GM21576 (cell line): ENCODE results near the gene CCDC122.
"Not testable (repeated sequence)": the region's sequence is repeated elsewhere in the genome, so short reads cannot be mapped to it uniquely, and the experiment has no call there.

Experiments used
- ATAC-seq: cut with Tn5 transposase; IDR thresholded peaks from one replicate; pipeline ENCODE4 v1.9.1; 2021; ENCODE audit warnings: mild to moderate bottlenecking, moderate library complexity; ENCODE audit not compliant: unreplicated experiment

CCDC122 gene

DNA sequence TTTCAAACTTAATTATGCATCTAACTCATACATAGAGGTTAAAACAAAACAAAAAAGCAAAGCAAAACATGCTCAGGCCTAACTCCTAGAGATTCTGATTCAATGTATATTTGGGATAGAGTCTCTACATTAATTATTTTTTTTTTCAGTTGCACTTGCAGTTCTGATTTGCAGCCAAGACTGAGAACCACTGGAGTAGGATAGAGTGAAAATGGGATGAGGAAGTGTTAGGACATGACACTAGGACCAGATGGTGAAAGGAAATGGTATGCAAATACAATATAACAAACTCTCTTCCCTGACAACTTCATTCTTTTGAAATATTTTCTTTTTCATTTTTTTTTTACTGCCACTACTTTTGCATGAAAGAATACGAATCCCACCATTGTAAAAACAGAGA is 1.8 kb downstream of the CCDC122 start:
- ATAC-seq = no peak

DNA sequence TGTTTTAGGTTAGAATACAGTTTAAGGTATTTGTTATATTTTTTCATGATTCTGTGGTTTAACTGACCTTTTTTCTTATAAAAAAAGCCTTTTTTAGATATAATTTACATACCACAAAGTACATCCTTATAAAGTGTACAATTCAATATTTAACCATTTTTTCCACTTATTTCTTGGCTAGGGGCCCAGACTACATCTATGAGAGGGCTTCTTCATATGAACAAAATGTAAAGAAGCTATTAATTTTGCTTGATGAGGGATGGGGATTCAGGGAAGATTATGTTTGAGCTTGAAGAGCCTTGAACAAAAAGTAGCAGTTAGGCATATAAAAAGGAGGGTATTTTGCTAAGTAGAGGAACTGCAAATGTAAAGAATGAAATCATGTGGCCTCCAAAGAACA is 2.2 kb downstream of the CCDC122 start:
- no peak for ATAC-seq

DNA sequence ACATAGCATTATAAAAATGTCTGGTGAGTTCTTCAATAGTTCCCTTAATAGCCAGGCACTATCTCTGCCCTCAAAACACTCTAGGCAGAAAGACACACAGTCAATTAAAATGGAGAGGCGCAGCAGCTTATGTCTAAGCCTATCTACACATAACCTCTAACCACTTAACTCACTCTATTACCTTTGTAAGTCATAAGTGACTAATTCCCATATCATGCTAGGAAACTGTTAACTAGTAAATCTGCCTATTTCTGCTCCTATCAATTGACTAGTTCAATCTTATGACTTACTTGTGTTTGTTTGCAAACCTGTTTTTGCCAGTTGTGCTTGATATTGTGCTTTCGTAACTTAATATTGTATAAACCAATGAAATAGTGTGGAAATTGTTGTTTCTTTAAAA is 3.2 kb downstream of the CCDC122 start:
- ATAC-seq = no peak

DNA sequence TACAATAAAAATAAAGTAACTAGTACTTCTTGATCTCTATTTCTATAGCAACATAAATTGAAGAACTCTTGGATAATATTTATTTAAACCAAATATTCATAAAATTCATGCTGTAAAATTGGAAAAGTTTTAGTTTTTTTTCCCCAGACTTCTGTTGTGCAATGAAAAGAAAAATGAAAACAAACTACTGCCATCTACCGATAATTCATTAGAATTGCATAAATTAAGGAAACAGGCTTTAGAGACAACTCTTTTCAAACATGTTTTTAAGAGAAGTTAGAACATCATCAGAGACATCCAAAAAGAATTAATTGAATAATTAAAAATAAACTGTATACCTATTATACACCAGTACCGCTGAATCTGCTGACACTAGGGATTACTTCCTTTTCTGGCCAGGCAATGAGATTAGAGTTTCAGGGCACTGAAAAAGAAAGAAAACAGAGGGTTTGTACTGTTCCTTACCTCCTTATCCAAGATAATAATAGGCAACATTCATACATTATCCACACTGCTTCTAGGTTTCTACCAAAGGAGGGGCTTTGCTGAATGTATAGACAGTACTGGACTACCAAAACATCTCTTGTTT is 4.9 kb downstream of the CCDC122 start:
- no peak for ATAC-seq

DNA sequence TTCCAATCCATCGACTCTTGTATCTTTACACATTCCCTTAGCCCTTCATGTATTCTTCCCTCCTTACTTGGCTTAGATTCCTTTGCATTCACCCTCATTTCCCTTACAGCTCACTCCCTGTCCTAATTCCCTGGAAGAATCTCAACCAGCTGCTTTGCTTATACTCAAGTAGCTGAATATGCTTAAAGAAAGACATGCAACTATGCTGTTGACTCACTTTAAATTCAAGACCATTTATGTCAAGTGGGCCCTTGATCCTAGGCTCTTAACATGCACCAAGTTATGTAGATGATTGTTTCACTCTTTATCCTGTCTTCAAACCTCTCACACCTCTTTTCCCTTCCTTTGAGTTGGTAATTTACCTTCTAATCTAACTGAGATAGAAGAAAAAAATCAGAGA is 7.4 kb downstream of the CCDC122 start:
- ATAC-seq = no peak

DNA sequence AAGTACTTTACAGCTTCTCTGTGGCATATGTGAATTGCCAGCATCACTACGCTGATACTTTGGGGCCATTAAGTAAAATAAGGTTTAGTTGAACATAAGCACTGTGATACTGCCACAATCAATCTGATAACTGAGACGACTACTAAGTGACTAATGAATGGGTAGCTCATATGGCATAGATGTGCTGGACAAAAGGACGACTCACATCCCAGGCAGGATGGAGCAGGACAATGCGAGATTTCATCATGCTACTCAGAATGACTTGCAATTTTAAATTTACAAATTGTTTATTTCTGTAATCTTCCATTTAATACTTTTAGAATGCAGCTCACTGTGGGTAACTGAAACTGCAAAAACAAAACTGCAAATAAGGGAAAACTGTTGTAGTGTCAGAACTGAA is 13.6 kb downstream of the CCDC122 start:
- ATAC-seq = no peak

DNA sequence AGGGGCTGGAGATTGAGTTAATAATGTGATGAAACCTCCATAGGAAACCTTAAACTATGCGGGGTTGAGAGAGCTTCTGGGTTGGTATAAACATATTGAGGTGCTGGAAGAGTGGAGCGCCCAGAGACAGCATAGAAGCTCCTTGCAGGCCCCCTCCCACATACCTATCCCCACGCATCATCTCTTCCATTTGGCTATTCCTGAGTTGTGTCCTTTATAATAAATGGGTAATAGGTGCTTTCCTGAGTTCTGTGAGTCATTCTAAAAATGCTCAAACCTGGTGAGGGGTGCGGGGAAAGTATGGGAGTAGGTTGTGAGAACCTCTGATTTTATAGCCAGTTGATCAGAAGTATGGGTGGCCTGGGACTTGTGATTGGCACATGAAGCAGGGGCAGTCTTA is 14.6 kb downstream of the CCDC122 start:
- ATAC-seq = no peak

DNA sequence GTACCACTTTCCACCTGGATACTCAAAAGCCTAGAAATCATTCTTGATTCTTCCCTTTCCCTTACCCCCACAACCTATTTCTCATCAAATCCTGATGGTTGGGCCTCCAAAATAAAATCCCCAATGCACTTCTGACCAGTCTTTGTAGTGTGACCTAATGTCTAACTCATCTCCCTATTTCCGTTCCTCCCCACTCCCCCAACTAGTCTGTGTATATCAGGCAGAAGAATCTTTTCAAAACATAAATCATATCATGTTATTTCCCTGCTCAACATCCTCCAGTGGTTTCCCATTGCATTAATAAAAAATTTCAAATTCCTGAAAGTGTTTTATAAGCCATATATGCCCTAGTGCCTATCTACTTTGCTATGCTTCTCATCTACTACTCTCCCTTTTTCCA is 17.7 kb downstream of the CCDC122 start:
- no peak for ATAC-seq

DNA sequence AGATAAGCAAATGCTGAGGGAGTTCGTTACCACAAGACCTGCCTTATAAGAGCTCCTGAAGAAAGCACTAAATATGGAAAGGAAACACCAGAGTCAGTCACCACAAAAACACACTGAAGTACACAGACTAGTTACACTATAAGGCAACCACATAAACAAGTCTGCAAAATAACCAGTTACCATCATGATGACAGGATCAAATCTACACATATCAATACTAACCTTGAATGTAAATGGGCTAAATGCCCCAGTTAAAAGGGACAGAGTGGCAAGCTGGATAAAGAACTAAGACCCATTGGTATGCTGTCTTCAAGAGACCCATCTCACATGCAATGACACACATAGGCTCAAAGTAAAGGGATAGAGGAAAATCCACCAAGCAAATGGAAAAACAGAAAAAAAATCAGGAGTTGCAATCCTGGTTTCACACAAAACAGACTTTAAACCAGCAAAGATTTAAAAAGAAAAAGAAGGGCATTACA is 26.6 kb downstream of the CCDC122 start:
- no peak for ATAC-seq

DNA sequence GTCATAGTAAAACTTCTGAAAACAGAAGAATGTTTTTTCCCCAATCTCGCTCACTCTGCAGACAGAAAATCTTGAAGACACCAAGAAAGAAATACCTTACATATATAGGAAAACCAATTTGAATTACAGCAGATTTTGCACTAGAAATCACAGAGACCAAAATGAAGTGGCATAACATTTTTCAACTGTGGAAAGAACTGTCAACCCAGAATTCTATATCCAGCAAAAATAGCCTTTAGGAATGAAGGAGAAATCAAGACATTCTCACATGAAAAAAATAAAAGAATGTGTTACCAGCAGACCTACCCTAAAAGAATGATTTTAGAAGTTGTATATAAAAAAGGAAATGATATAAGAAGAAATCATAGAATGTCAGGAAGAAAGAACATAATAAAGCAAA is 28.7 kb downstream of the CCDC122 start:
- ATAC-seq = no peak

DNA sequence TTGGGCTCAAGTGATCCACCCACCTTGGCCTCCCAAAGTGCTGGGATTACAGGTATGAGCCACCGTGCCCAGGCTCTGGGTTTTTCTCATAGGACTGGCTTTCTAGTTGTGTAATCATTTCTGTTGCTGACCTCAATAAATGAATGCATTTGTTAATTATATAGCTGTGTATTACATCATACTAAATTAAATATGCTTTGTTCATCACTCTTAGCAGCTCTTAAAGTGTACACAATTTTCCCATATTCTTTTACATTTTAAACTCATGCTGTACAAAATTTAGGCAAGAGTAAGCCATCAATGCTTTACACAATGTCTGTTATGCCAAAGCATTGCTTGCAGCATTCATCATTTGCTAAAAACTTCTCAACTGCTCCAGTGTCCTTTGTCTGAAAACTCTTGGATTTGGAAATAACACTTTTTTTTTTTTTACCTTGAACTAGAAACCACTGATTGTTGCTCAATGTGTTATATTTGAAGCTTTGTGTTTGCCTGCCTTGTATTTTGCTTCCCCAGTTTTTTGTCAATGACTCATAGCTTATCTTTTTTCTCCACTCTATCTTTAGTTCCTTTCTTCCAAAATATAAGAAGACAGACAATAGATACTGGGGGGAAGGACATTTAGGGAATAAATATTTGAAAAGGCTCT is 31.4 kb downstream of the CCDC122 start:
- ATAC-seq = no peak

DNA sequence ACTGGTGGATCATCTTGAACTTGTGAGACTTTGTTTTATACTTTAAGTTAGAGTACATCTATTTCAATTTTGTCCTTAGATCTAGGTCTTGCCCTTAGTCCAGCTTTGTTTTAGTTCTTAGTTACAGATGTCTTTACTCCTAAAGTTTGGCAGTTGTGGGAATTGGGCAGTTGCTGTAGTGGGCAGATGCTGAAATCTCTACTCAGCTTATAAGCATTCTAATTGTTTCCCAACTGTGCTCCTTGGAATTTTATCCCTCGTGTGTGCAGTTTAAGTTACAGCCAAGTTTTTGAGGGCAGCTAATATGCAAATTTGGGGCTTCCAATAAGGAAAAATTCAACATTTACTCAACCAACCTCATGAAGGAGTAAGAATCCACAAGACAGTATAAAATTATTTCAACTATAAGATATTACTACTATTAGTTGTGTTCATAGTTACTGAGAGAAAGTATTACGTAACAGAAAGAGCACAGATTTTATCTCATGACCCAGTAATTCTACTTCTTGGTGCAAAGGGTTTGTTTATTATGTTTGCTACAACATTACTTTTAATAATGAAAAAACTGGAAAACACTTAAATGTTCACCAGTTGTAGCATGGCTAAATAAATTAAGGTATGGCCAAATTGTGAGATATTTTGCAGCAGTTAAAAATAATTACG is 32.9 kb downstream of the CCDC122 start:
- ATAC-seq = no peak

DNA sequence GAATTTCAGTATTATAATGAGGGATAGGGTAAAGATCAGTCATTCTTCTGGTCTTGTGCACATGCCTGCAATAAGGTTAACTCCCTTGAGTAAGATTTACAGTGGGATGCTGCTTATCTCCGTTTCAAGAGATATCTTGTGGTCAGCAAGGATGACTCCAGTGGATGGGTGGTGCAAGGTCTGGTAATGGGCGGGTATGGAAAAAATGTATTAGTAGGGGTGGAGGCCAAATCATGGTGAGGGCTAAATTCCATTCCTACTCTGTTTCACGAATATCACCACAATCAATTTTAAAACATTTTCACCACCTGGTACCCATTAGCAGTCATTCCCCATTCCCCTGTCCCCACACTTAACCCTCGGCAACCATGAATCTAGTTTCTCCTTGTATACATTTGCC is 40.6 kb downstream of the CCDC122 start:
- ATAC-seq = no peak

DNA sequence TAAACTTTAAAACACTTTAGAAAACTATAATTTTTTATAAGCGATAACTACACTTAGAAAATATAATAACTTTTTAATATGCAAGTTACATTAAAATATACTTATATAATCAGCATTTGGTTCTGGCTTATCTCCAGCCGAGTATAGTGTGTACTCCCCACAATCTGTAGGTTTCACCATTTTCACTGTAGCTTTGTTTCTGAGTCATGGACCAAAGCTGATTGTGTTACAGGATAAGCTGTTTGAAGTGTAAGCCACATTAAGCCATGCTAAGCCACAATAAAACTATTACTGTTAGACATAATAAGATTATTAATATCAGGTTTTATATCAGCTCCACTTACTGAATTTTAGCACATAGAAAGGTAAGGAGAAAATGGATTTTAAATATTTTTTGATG is 43.8 kb downstream of the CCDC122 start:
- ATAC-seq = no peak

DNA sequence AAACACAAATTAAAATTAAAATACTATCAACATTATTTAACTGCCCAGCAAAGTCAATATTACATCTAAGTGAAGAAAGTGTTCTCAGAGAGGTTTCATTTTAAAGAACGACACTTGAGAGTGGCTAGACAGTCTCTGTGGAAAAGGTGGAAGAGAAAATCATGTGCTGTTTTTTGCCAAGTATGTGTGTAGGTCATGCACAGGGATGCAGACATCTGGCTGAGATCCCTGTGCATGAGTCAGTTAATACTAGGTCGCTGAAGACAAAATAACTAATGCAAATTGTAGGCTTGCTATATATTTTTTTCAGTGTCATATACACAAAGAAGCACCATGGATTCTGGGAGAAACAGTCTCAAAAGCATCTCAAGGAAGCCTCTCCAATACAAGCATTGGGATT is 48.5 kb downstream of the CCDC122 start:
- ATAC-seq = no peak

DNA sequence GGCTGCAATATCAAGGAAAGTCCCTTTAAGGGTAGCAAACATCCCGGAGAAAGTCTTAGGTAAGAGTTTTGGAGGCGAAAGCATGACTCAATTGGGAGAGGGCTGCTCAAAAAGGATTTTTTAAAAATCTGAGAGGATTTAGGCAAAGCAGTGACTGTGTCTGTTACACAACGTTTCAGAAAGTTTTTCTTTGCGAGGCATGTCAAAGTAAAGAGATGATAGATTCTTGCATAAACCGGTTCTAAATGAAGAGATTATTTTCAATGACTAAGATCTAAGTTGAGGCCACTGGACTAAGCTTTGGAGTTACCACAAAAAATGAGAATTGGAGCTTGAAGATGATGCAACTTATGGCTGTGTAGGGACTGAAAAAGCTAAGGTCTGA is 49.1 kb downstream of the CCDC122 start:
- ATAC-seq = no peak

DNA sequence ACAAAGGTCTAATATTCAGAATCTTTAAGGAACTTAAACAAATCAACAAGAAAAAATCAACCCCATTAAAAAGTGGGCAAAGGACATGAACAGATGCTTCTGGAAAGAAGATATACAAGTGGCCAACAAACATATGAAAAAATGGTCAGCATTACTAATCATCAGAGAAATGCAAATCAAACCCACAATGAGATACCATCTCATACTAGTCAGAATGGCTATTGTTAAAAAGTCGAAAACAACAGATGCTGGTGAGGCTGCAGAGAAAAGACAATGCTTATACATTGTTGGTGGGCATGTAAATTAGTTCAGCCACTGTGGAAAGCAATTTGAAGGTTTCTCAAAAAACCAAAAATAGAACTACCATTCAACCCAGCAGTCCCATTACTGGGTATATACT is 54.9 kb downstream of the CCDC122 start:
- ATAC-seq = not testable (repeated sequence)

DNA sequence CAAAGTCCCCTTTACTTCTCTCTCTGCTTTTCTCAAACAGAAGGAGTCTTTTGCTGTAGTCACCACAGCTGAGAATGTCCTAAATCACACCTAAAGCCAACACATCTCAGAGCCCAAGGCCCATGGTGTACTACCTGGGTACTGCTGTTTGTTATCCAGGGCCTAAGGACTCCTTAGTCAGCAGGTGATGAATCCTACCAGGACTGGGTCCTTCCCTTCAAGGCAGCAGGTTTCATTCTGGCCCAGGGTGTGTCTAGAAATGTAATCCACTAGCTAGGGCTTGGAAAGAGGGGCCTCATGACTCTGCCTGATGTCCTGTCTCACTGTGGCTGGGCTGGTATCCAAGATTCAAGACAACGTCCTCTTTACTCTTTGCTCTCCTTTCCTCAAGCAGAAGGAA is 56.6 kb downstream of the CCDC122 start:
- no peak for ATAC-seq

DNA sequence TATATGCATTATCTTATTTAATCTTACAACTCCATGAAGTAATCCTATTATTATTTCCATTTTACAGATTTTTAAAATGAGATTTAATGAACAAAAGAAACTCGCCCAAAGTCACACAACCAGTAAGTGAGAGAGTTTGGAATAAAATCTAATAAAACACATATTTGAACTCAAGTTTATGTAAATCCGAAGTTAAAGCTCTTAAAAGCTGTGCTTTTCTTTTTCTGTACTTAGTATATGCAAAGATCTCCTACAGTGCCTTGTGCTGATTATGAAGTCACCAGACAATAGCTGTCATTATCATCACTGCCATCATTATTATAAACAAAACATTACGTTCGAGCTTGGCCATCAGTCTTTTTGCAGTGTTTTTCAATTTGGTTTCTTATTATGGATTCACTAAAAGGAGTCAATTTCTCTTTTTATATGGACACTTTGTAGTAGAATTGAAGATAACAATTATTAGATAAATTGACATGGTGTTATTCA is 63.1 kb downstream of the CCDC122 start:
- ATAC-seq = no peak

DNA sequence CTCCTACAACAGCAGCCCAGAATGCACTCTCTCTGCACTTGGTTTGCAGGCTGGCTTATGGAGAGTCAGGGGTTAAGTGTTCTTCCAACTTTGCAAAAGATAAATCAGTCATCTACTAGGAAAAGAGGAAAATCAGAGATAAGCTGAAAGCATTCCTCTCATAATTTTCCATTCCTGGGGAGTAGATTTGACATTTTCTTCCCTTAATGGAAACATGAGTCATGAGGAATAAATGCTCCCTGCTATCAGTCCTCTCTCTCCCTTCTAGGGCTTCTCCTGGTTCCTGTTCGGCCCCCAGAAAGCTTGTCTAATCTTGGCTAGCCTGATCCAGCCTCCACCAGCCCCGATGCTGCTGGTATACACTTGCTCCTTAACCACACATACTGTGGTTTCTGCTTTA is 64.3 kb downstream of the CCDC122 start:
- no peak for ATAC-seq

DNA sequence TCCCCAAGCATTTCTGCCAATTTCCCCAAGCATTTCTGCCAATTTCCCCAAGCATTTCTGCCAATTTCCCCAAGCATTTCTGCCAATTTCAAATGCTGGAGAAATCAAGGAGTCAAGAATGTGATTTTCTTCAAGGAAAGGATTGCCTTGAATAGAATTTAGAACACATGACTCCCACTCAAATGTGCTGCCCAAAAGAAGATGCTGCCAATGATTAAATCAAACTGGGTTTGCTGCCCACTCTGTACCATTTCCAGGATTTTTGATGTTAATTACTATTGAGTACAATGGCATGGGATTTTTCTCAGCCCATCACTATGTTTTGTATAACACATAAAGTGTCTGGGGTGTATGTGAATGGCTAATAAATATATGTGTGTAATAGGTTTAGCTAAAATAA is 70.9 kb downstream of the CCDC122 start:
- no peak for ATAC-seq

DNA sequence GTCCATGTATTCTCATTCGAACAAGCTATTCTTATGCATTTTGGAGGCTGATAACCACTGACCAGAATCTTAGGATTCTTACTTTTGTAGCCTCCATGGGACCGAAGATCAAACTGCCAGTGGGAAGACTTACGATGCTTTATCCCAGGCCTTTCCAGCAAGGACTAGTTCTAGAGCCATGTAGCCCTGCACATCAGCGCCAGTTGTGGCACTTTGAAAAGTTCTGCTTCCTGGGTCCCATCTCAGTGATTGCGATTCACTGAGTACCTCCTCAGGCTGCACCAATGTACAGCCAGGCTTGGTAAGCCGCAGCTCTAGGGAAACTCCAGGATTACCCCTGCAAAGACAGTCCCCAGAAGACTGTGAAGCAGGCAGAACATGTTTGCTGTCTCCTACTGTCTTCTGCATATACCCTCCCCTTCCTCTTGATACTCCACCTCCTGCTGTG is 73.8 kb downstream of the CCDC122 start:
- no peak for ATAC-seq
